HG02798 (cell line): ENCODE results near the gene CDH13.
A peak's percentile ranks its signal among the peaks of the same experiment; 100 is the strongest.

ENCODE experiments used
- ATAC-seq: cut with Tn5 transposase; IDR thresholded peaks from one replicate; pipeline ENCODE4 v1.9.1; 2021; ENCODE audit warnings: mild to moderate bottlenecking; ENCODE audit not compliant: unreplicated experiment, poor library complexity

The CDH13 gene

DNA sequence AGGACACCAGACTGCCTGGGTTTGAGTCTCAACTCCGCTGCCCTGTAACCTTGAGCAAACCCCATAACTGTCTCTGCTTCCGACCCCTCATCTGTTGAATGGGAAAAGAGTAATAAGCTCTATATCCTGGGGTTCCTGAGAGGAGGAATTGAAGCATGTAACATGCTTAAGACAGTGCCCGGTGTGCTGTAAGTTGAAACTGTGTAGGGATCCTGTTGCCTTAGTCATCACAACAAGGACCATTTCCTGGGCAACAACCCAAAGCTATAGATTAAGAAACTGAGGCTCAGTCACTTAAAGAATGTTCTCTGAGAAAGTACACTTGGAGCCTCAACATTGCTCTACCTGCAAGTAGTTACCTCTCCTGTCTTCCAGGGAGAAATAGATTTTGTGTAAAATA lies 23.0 kb downstream of the CDH13 start:
- no peak for ATAC-seq

DNA sequence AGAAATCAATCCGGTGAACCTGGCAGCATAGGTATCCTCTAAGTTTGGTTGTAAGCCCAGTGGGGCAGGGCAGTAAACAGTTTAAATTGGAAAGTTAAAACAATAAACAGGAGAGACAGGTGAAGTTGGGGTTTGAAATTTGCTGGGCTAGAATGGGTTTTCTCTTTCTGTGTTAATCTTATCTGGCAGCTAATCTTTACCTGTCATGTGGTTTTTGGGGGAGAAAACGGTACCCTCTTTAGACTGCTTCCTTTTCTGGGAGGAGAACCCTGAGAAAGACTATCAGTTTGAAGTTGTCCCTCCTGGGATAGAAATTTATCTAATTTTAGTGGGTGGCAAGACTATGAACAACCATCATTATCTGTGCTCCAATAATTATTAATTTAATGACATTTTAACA lies 24.0 kb downstream of the CDH13 start:
- no peak for ATAC-seq

DNA sequence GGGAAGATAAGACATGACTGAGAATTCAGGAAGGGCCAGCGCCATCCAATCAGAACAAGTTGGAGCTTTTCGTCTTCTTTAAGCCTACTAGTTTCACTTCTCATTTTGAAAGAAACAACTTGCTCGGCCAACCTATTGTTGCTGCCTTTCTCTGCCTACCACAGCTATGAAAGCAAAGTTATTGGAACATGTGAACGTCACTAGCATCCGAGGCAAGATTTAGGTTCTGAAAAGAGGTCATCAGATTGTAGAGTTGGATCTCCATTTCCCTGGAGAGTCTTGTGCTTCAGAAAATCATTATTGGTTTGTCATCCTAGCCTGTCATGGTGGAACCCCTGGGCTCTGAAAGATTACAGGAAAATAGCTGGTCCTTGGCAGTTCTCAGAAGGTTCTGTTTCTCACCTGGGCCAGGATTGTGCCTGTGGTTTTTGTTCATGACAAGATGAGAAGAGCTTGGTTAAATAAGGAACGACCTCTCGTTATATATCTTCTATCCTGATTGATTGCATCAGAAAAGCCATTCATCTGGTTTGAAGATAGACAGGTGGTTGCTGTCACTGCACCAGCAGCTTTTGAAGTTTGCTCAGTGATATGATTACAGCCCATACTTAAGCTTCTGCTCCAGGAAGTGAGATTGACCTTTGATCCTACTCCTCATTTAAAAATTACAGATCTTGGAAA lies 25.3 kb downstream of the CDH13 start:
- peak; percentile 66 for ATAC-seq

DNA sequence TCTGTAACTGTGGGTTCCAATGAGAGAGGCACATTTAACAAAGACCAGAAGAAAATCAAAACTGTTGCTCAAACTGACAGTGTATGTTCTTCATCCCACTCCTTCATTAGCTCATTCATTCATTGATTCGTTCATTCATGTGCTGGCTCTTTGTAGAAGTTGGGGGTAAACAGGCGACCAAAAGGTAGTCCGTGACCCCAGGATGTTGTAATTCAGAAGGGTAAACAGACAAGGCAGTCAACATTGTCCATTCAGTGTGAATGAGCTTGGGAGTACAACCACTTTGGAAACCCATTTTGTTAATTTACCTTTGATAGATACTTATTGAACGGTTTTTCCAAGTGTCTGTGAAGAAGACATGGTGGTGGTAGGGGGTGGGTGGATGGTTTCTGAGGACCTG lies 26.1 kb downstream of the CDH13 start:
- ATAC-seq: no peak

DNA sequence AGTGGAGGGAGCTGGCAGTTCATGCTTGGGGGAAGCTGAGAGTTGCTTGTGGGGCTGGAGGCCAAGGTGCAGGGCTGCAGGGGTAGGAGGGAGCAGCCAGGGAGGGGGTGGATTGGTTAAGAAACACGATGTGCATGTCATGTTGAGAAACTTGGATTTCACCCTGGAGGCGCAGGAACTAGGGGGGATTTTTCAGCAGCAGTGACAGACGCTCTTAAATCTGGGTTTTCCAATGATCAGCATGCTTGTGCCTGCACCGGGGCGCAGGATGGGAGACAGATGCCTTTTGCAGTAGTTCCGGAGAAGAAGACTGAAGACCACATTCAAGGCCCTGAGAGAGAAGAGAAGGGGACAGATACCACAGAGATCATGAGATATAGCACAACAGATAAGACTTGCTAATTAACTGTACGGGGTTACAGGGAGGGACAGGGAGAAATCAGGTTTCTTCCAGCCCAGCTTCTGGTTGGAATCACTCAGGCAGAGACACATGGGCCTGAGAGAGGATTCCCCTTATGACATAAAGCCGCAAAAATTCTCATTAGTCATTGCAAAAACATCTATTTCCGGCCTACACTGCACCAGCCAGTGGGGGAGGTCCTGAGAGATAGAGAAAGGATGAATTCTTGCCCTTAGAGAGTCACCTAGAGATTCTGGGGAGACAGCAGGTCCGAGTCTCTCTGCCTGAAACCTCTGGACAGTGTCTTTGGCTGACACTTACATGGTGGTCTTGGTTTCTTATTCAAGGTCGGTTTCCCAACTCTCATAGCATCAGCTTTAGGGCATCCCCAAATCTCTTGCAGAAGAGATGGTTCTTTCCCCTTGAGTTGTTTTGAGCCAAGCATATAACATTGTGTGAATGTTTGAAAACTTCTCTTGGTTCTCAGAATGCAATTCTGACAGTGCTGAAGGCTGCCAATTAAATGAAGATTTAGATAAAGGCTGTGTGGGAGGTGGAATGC lies 27.1 kb downstream of the CDH13 start:
- peak; percentile 72 for ATAC-seq

DNA sequence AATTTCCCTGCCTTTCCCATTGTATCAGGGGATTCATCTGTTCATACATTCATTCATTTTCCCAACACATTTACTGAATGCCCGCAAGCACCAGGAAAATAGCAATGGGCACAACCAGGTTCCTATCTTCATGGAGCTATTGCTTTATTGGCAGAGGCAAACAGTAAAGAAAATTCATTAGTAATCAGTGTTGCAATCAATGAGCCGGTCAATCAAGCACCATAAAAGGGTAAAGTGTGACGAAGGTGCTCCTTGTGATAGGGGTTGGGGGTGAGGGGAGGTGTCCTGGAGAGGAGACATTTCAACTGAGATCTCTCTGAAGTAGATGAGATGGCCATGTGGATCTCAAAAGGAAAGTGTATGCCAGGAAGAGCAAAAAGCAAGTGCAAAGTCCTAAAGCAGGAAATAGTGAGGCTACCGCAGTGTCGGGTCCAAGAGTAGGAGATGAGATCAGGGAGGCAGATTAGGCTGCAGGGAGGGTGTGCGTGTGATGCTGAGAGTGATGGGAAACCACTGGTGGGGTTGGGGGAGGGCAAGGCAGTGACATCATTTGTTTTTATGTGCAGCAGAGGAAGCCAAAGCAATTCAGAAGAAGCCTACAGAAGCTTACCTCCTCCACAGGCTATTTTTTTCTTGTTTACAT lies 28.4 kb downstream of the CDH13 start:
- ATAC-seq: peak; percentile 23

DNA sequence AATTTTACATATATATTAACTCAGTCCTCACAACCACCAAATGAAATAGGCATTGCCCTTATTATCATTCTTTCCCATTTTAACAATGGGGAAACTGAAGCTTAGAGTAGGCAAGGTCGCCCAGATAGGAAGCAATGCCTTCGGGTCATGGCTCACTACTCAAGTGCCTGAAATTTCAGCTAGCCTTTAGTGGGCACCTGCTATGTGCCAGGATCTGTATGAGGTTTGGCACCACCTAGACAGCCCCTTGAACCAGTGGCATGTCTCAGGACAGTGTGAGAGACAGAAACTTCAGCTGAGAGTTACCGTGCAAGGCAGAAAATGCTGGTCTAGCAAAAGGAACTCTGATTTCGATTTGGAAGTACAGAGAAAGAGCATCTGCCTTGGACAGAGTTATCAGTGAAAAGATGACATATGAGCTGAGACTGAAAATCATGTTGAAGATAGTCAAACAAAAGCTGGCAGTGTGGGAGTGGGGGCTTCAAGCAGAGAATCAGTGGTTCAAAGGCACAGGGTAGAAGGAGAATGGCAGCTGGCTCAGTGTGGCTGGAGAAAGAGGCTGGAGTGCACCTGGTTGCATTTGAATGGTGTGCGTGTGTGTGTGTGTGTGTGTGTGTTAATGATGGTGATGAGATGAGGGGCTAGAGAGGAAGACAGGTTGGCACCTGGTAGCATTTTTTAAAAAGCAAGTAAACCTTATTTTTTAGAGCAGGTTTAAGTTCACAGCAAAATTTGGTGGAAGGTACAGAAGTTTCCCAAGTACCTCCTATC lies 29.1 kb downstream of the CDH13 start:
- ATAC-seq: no peak

DNA sequence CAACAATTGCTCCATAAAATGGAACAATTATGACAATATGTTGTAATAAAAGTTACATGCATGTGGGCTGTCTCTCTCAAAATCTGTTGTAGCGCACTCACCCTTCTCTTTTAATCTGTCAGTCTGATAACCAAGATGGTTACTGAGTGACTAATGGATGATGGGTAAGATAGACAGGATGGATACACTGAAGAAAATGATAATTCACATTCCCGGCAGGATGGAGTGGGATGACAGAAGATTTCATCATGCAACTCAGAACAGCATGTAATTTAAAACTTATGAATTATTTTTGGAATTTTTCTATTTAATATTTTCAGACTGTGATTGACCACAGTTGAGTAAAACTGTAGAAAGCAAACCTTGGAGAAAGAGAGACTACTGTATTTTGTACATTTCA lies 30.5 kb downstream of the CDH13 start:
- ATAC-seq: no peak

DNA sequence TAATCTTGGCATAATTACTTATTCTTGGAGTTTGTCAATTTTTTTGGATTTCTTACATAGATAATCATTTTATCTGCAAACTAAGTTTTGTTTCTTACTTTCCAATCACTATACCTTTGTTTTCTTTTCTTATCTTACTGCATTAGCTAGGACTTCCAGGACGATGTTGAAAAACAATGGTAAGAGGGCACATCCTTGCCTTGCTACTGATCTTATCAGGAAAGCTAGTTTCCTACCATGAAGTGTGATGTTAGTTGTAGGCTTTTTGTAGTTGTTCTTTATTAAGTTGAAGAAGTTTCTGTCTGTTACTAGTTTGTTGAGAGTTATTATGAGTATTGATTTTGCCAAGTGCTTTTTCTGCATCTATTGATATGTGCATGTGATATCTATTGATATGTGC lies 31.0 kb downstream of the CDH13 start:
- no peak for ATAC-seq

DNA sequence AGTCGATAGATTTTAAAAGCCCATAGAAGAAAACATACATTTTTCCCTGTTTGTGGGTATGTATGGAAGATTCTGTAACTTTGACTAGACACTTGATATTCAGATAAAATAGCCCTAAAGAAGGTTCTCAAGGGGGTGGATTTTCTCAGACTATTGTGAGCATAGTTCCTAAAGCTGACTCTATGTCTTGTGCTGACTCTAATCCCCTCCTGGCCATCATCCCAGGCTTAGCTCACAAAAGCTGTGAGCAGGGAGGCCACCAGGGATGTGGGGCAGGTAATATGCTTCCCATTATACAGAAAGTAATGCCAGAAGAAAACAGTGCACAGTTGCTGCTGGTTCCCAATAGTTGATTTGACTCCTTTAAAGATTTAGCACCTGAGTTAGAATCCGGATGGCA lies 32.0 kb downstream of the CDH13 start:
- ATAC-seq: no peak

DNA sequence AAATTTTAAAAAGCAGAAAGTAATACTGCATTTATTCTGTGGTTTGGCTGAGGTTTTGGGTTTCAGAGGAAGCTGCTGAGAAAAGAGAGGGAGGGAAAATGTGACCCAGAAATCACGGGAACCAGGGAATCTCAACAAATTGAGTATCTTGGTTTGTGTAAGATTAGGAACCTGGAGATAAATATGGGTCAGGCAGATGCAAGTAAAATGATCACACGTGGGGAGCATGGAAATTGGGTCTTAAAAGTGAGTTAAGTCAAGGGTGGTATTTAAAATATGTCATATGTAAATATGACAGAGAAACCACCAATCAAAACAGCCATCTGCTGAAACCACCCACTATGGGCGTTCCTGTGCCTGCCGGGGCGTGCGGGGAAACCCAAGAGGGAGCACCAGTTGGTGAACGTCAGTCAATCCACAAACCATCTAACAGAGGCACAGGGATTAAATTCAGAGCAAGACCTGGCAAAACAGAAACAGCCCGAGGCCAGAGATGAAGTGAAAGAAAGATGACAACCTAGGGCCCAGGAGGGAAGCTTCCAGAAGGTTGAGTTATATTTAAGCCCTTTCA lies 33.4 kb downstream of the CDH13 start:
- ATAC-seq: no peak

DNA sequence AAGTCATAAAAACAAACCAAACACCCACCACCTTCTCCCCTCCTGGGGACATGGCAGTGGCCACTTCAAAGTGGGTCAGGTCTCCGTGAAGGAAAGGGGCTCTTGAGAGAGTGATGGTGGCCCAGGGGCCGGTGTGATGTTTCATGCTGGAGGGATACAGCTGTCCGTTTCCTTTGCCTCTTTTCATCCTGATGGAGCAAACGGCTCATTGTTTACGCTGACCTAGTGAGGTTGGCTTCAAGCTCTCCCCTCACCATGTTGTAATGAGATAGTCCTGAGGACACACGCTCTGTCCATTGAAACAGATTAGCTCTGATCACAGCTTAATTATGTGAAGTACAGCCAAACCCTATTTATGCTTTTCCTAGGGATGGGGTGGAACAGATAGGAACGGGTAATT lies 34.2 kb downstream of the CDH13 start:
- ATAC-seq: no peak

DNA sequence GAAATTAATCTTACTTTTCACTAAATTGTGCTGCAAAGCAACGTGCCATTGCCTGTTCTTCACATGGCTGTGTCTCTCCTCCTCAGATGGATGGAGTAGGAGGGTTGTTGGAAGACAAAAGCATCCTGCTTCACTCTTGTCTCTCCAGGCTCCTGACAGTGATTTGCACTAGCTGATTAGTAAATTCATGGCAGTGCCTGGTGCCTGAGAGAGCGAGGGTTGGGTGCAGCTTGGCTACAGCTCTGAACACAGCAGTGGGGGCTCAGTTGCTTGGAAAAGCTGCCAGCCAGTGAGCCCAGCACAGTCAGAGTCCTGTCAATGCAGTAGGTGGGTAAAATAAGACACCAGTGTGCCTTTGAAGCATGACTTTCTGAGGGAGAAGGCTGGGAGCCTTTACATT lies 37.4 kb downstream of the CDH13 start:
- ATAC-seq: no peak

DNA sequence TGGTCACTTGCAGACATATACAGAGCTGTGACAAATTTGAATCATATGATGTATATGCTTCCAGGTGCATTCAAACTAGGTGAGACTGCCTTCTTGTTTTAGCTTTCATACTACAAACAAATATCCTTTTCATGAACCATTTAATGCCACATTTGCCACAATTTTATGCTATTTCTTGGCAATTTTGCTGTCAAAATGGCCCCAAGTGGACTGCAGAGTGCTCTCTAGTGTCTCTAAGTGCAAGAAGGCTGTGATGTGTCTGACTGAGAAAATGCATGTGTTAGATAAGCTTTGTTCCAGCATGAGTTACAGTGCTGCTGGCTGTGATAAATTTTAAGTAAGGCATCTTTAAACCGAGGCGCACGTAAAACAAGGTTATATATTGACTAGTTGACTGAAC lies 38.3 kb downstream of the CDH13 start:
- no peak for ATAC-seq

DNA sequence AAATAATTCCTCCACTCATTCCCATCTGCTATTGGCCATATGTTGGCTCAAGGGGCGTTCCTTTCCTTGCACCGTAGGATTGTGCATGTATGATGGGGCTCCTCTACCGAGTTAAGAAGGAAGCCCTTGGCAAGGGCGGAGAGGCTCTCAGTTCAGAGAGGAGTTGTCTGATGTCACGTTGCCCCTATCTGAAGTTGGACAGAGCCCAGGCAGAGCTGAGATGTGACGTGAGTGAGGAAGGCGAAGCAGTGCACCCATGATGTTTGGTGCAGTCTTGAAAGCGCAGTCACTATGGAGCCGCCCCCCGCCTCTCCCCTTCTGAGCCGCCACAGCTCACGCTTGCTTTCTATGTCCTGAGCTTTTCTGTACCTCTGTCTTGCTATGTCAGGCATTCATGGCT lies 40.7 kb downstream of the CDH13 start:
- no peak for ATAC-seq

DNA sequence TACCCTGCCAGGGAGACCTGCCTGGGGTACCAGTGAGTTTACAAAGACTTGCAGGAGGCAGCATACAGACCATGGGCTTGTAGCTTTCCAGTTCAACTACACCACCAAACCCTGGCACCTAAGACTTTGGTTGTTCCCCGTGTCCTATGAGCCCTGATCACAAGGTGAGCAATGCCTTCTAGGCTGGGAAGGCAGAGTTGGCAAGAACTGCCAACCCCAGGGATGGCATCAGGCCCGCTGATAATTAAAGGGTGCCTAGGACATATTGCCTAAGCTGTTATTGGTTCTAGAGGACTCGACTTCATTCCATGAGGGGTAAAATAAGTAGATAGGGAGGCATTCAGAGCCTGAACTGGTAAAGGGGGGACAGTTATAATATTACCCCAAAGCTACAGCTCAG lies 41.3 kb downstream of the CDH13 start:
- no peak for ATAC-seq

DNA sequence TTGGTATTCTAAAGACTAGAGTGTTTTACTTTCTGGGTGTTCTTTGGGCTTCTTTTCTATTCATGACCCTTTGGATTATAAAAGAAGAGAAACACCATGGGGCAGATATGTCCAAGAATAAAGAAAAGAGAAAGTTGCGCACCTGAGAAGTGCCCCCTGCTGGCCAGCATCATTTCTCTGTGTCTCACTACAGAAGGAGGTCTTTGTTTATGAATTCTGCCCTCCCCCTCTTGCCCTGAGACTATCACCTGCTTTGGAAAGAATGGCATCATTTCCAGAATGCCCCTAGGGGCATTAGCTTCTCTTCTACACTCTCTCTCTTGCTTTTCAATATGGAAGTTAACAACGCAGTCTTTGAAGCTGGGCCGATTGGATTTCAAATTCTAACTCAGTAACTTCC lies 45.0 kb downstream of the CDH13 start:
- ATAC-seq: no peak

DNA sequence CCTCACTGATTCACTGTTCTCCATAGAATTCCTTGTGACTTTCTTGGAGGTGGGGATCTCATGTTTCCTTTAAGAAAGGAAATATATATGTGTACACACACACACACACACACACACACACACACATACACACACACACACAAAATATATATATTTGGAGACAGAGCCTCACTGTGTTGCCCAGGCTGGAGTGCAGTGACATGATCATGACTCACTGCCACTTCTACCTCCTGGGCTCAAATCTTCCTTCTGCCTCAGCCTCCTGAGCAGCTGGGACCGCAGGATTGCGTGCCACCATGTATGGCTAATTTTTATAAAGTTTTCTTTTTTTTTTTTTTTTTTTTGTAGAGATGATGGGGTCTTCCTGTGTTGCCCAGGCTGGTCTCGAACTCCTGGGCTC lies 45.9 kb downstream of the CDH13 start:
- ATAC-seq: no peak

DNA sequence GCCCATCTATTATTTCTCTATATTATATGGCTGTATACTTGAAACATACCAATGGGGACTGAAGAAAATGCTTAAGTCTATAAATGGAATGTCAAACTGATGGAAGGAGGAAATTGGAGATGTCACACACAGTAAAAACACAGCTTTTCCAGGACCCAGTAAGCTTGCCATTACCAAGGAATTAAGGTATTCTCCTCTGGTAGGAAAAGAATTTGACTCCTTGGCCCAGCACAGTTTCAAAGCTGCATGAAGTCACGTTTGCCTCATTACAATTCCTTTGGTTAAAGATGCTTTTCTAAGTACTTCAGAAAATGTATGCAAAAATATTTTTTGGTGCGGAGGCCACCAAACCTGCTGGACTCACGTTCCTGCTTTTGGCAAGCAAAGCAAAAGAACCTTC lies 48.5 kb downstream of the CDH13 start:
- ATAC-seq: no peak

DNA sequence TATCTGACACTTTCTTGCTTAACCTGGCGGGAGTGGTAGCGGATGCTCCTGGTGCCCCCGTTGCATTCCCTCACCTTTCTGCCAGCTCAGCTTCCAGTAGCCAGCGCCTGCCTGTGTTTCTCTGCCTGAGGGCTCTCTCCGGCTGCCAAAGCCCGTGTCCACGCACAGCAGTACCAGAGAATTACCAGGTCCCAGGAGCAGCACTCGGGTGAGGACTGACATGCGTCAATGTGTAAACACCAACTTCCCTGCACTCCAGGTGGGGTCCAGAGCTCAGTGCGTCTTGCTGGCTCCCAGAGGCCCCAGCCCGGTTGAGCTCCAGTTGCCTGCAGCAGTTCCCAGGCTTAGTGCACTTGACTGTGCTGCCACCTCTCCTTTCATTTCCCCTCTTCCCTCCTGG lies 54.8 kb downstream of the CDH13 start:
- no peak for ATAC-seq
